Activated CD8-positive, alpha-beta T cell treated with anti-CD3 and anti-CD28 coated beads for 36 hours (primary cell): Measurements from ENCODE around the gene CYGB. TPM values are rescaled to one million over a fixed set of nuclear protein-coding genes. Genes with fewer than 3 reads are reported as not detected.

Source experiments
- ATAC-seq: fragments of 200-7000 bp; cut with Tn5 transposase; one replicate; pipeline ENCODE4 v1.10.0; 2021; ENCODE audit warnings: mild to moderate bottlenecking, moderate library complexity
- CTCF ChIA-PET: fragments of 350-600 bp; sonication (Branson Sonifier 250); formaldehyde crosslinking; loops from one replicate; lab custom pipeline; 2021; ENCODE audit warnings: antibody characterized with exemption; lab: Charles Lee
- POLR2A ChIA-PET: fragments of 350-600 bp; sonication (Branson Sonifier 250); formaldehyde crosslinking; loops from one replicate; lab custom pipeline; 2021; ENCODE audit warnings: antibody characterized with exemption; lab: Charles Lee
- DNase-seq: peaks from one replicate; pipeline ENCODE4 v3.0.0-alpha.2; 2020
- H3K27ac Mint-ChIP-seq: one replicate; pipeline ENCODE4 v1.8.0; 2021; ENCODE audit warnings: mild to moderate bottlenecking, mixed read lengths
- H3K27me3 Mint-ChIP-seq: one replicate; pipeline ENCODE4 v1.8.0; 2021; ENCODE audit warnings: mixed read lengths
- H3K36me3 Mint-ChIP-seq: one replicate; pipeline ENCODE4 v1.8.0; 2021; ENCODE audit warnings: low read depth, mixed read lengths
- H3K4me1 Mint-ChIP-seq: one replicate; pipeline ENCODE4 v1.8.0; 2021; ENCODE audit warnings: low read depth, mixed read lengths
- H3K4me3 Mint-ChIP-seq: one replicate; pipeline ENCODE4 v1.8.0; 2021; ENCODE audit warnings: mild to moderate bottlenecking, moderate library complexity, mixed read lengths
- H3K9me3 Mint-ChIP-seq: one replicate; pipeline ENCODE4 v1.8.0; 2021; ENCODE audit warnings: mixed read lengths
- intact Hi-C: fragments of 100-400 bp; cut with micrococcal nuclease; formaldehyde crosslinking; loops from one replicate; pipeline ENCODE4 v1.10.0; 2022
- total RNA-seq, 2 experiments: library from RNA; stranded (reverse); gene quantifications; one replicate each; pipeline ENCODE4 v1.2.3, GENCODE V29; 2021
- TF ChIP-seq, protein P1 (sequence below): fragments of 200-600 bp; IDR thresholded peaks from one replicate; pipeline ENCODE4 v1.8.0; 2022; ENCODE audit warnings: antibody characterized with exemption, mild to moderate bottlenecking

Gene CYGB
- total RNA-seq, 2 experiments from 2014 or later: 0.23 TPM; not detected in 1

DNA sequence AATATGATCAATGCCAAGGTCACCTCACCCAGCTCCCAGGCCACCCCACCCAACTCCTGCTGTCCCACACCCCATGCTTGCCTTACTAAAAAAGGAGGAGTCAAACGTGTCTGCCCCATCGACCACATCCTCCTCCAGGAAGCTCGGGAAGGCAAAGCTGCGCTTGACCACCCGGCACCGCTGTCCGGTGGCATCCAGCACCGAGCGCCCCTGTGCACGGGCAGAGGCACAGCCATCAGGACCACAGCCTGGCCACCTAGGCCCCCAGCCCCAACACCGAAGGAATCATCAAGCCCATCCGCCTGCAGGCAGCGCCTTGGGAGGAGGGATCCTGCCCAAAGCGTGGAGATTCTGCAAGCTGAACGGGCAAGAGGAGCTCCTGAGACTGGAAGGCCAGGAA, 59.9 kb downstream of the CYGB start:
- ChIA-PET POLR2A (interaction anchor here (0.9 to 1.0 kb wide), 2 partner anchors 10 to 23 kb away, joined by 3 to 4 read pairs; partner anchors contain the start of gene AANAT), CTCF (interaction anchor here (1.4 to 1.7 kb wide), 2 partner anchors 11 to 30 kb away, joined by 3 to 5 read pairs; no protein-coding TSS in a partner anchor)
- DNase-seq (no peak), ATAC-seq (no peak)
- Mint-ChIP-seq H3K4me3 (no peak overlapping the region), H3K27ac (no peak overlapping the region), H3K36me3 (peaks cover 17% of the 10 kb centered on the region), H3K27me3 (no peaks in the 10 kb centered on the region), H3K4me1 (peaks cover 13% of the 10 kb centered on the region), H3K9me3 (no peaks in the 10 kb centered on the region)
- intact Hi-C loops: no loop called here
- TF ChIP-seq, protein P1, sequence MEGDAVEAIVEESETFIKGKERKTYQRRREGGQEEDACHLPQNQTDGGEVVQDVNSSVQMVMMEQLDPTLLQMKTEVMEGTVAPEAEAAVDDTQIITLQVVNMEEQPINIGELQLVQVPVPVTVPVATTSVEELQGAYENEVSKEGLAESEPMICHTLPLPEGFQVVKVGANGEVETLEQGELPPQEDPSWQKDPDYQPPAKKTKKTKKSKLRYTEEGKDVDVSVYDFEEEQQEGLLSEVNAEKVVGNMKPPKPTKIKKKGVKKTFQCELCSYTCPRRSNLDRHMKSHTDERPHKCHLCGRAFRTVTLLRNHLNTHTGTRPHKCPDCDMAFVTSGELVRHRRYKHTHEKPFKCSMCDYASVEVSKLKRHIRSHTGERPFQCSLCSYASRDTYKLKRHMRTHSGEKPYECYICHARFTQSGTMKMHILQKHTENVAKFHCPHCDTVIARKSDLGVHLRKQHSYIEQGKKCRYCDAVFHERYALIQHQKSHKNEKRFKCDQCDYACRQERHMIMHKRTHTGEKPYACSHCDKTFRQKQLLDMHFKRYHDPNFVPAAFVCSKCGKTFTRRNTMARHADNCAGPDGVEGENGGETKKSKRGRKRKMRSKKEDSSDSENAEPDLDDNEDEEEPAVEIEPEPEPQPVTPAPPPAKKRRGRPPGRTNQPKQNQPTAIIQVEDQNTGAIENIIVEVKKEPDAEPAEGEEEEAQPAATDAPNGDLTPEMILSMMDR: no peak

Other genes with a start within 250 kb of the CYGB start
- gene QRICH2, start 229.4 kb downstream of the CYGB start, total RNA-seq: under 1 TPM; 0.49 to 0.52 TPM
- 10 to 100 TPM; 28.1 to 29.9 TPM for gene PRPSAP1, start 183.8 kb downstream of the CYGB start, total RNA-seq
- 10 to 100 TPM; 15.7 to 17.7 TPM for gene SPHK1, start 153.1 kb downstream of the CYGB start, total RNA-seq
- 10 to 100 TPM; 36.8 to 39.5 TPM for gene UBE2O, start 84.6 kb downstream of the CYGB start, total RNA-seq
- under 1 TPM in 1 of 2 experiments, not detected in 1; 0.34 TPM for gene AANAT, start 70.1 kb downstream of the CYGB start, total RNA-seq
- 10 to 100 TPM; 19.9 to 20.4 TPM for gene RHBDF2, start 36.3 kb downstream of the CYGB start, total RNA-seq
- gene PRCD, start 2.3 kb upstream of the CYGB start, total RNA-seq: not detected
- gene ST6GALNAC2, start 48.2 kb upstream of the CYGB start, total RNA-seq: not detected
- gene ST6GALNAC1, start 106.0 kb upstream of the CYGB start, total RNA-seq: not detected
- 1 to 10 TPM; 8.4 to 8.6 TPM for gene MXRA7, start 173.3 kb upstream of the CYGB start, total RNA-seq
- 10 to 100 TPM; 77.9 to 80.3 TPM for gene JMJD6, start 188.9 kb upstream of the CYGB start, total RNA-seq
- 10 to 100 TPM; 30.7 to 30.9 TPM for gene METTL23, start 189.1 kb upstream of the CYGB start, total RNA-seq
- gene SRSF2, start 199.6 kb upstream of the CYGB start, total RNA-seq: 100 to 1,000 TPM; 344 to 364 TPM
- gene MFSD11, start 200.4 kb upstream of the CYGB start, total RNA-seq: 10 to 100 TPM; 17.0 to 17.6 TPM